ENCODE data around the gene ATOH8.
"Not testable (repeated sequence)": the region's sequence is repeated elsewhere in the genome, so short reads cannot be mapped to it uniquely, and the experiment has no call there.

ATOH8 gene

GRCh38 chr2:85823951-85824350 is 70.2 kb downstream of the ATOH8 start:
- H3K9me3 ChIP-seq (ENCODE audit: control insufficient read depth in 2 of 2, low read length in 2 of 2), result no peaks in the 10 kb centered on the region
- H3K36me3 ChIP-seq (ENCODE audit: control insufficient read depth in 2 of 2, insufficient read depth in 2 of 2, low read length in 2 of 2), result no peaks in the 10 kb centered on the region
- no peak overlapping the region for H3K9ac ChIP-seq (ENCODE audit: low read depth in 1 of 2, low read length in 2 of 2)
- H3K4me1 ChIP-seq (ENCODE audit: control insufficient read depth in 2 of 2, insufficient read depth in 2 of 2, low read length in 2 of 2), result peaks cover 0 to 8% of the 10 kb centered on the region in 2 donors
- H3K27me3 ChIP-seq (ENCODE audit: control insufficient read depth in 2 of 2, insufficient read depth in 2 of 2, low read length in 2 of 2), result no peaks in the 10 kb centered on the region
- H3K4me3 ChIP-seq (ENCODE audit: low read length in 2 of 2), result no peak overlapping the region
- H3K27ac ChIP-seq (ENCODE audit: low read depth in 2 of 2, low read length in 2 of 2), result no peak overlapping the region

GRCh38 chr2:85826990-85827878 is 73.4 kb downstream of the ATOH8 start:
- no peaks in the 10 kb centered on the region for H3K36me3 ChIP-seq (ENCODE audit: control insufficient read depth in 2 of 2, insufficient read depth in 2 of 2, low read length in 2 of 2)
- peak overlapping the region in 1 of 2 donors; percentile 32 for H3K4me3 ChIP-seq (ENCODE audit: low read length in 2 of 2)
- H3K9me3 ChIP-seq (ENCODE audit: control insufficient read depth in 2 of 2, low read length in 2 of 2), result no peaks in the 10 kb centered on the region
- peak overlapping the region in 1 of 2 donors; percentile 19 for H3K9ac ChIP-seq (ENCODE audit: low read depth in 1 of 2, low read length in 2 of 2)
- no peaks in the 10 kb centered on the region for H3K27me3 ChIP-seq (ENCODE audit: control insufficient read depth in 2 of 2, insufficient read depth in 2 of 2, low read length in 2 of 2)
- H3K4me1 ChIP-seq (ENCODE audit: control insufficient read depth in 2 of 2, insufficient read depth in 2 of 2, low read length in 2 of 2), result peaks cover 0 to 8% of the 10 kb centered on the region in 2 donors
- no peak overlapping the region for H3K27ac ChIP-seq (ENCODE audit: low read depth in 2 of 2, low read length in 2 of 2)

- Histone ChIP-seq H3K4me1 (ENCODE audit: control insufficient read depth in 2 of 2, insufficient read depth in 2 of 2, low read length in 2 of 2) (peaks cover 0 to 8% of the 10 kb centered on the region in 2 donors), H3K36me3 (ENCODE audit: control insufficient read depth in 2 of 2, insufficient read depth in 2 of 2, low read length in 2 of 2) (no peaks in the 10 kb centered on the region), H3K9me3 (ENCODE audit: control insufficient read depth in 2 of 2, low read length in 2 of 2) (no peaks in the 10 kb centered on the region), H3K27me3 (ENCODE audit: control insufficient read depth in 2 of 2, insufficient read depth in 2 of 2, low read length in 2 of 2) (no peaks in the 10 kb centered on the region), H3K9ac (ENCODE audit: low read depth in 1 of 2, low read length in 2 of 2) (peak overlapping the region in 1 of 2 donors; percentile 19), H3K27ac (ENCODE audit: low read depth in 2 of 2, low read length in 2 of 2) (no peak overlapping the region), H3K4me3 (ENCODE audit: low read length in 2 of 2) (no peak overlapping the region)
These were observed 74.2 kb downstream of the ATOH8 start for GRCh38 chr2:85827879-85828569.

GRCh38 chr2:85828725-85829124 is 74.9 kb downstream of the ATOH8 start:
- Histone ChIP-seq H3K9ac (ENCODE audit: low read depth in 1 of 2, low read length in 2 of 2) (no peak overlapping the region), H3K36me3 (ENCODE audit: control insufficient read depth in 2 of 2, insufficient read depth in 2 of 2, low read length in 2 of 2) (no peaks in the 10 kb centered on the region), H3K9me3 (ENCODE audit: control insufficient read depth in 2 of 2, low read length in 2 of 2) (no peaks in the 10 kb centered on the region), H3K27ac (ENCODE audit: low read depth in 2 of 2, low read length in 2 of 2) (no peak overlapping the region), H3K27me3 (ENCODE audit: control insufficient read depth in 2 of 2, insufficient read depth in 2 of 2, low read length in 2 of 2) (no peaks in the 10 kb centered on the region), H3K4me3 (ENCODE audit: low read length in 2 of 2) (no peak overlapping the region), H3K4me1 (ENCODE audit: control insufficient read depth in 2 of 2, insufficient read depth in 2 of 2, low read length in 2 of 2) (peaks cover 0 to 8% of the 10 kb centered on the region in 2 donors)

GRCh38 chr2:85829394-85829793 is 75.6 kb downstream of the ATOH8 start:
- not testable (repeated sequence) for H3K9me3 ChIP-seq (ENCODE audit: control insufficient read depth in 2 of 2, low read length in 2 of 2); H3K27ac ChIP-seq (ENCODE audit: low read depth in 2 of 2, low read length in 2 of 2); H3K4me3 ChIP-seq (ENCODE audit: low read length in 2 of 2); H3K36me3 ChIP-seq (ENCODE audit: control insufficient read depth in 2 of 2, insufficient read depth in 2 of 2, low read length in 2 of 2); H3K9ac ChIP-seq (ENCODE audit: low read depth in 1 of 2, low read length in 2 of 2); H3K27me3 ChIP-seq (ENCODE audit: control insufficient read depth in 2 of 2, insufficient read depth in 2 of 2, low read length in 2 of 2); H3K4me1 ChIP-seq (ENCODE audit: control insufficient read depth in 2 of 2, insufficient read depth in 2 of 2, low read length in 2 of 2)

- H3K9ac ChIP-seq (ENCODE audit: low read depth in 1 of 2, low read length in 2 of 2), result no peak overlapping the region
- H3K9me3 ChIP-seq (ENCODE audit: control insufficient read depth in 2 of 2, low read length in 2 of 2), result no peaks in the 10 kb centered on the region
- H3K4me3 ChIP-seq (ENCODE audit: low read length in 2 of 2), result no peak overlapping the region
- no peak overlapping the region for H3K27ac ChIP-seq (ENCODE audit: low read depth in 2 of 2, low read length in 2 of 2)
- H3K4me1 ChIP-seq (ENCODE audit: control insufficient read depth in 2 of 2, insufficient read depth in 2 of 2, low read length in 2 of 2), result peaks cover 0 to 8% of the 10 kb centered on the region in 2 donors
- H3K36me3 ChIP-seq (ENCODE audit: control insufficient read depth in 2 of 2, insufficient read depth in 2 of 2, low read length in 2 of 2), result no peaks in the 10 kb centered on the region
- H3K27me3 ChIP-seq (ENCODE audit: control insufficient read depth in 2 of 2, insufficient read depth in 2 of 2, low read length in 2 of 2), result no peaks in the 10 kb centered on the region
These were observed 76.9 kb downstream of the ATOH8 start for GRCh38 chr2:85830645-85831044.

- no peaks in the 10 kb centered on the region for H3K9me3 ChIP-seq (ENCODE audit: control insufficient read depth in 2 of 2, low read length in 2 of 2)
- no peak overlapping the region for H3K9ac ChIP-seq (ENCODE audit: low read depth in 1 of 2, low read length in 2 of 2)
- H3K36me3 ChIP-seq (ENCODE audit: control insufficient read depth in 2 of 2, insufficient read depth in 2 of 2, low read length in 2 of 2), result no peaks in the 10 kb centered on the region
- H3K27ac ChIP-seq (ENCODE audit: low read depth in 2 of 2, low read length in 2 of 2), result no peak overlapping the region
- H3K27me3 ChIP-seq (ENCODE audit: control insufficient read depth in 2 of 2, insufficient read depth in 2 of 2, low read length in 2 of 2), result no peaks in the 10 kb centered on the region
- H3K4me3 ChIP-seq (ENCODE audit: low read length in 2 of 2), result no peak overlapping the region
- peaks cover 0 to 8% of the 10 kb centered on the region in 2 donors for H3K4me1 ChIP-seq (ENCODE audit: control insufficient read depth in 2 of 2, insufficient read depth in 2 of 2, low read length in 2 of 2)
These were observed 77.9 kb downstream of the ATOH8 start for GRCh38 chr2:85831735-85832134.

GRCh38 chr2:85834466-85834865 is 80.7 kb downstream of the ATOH8 start:
- Histone ChIP-seq H3K9me3 (ENCODE audit: control insufficient read depth in 2 of 2, low read length in 2 of 2) (no peaks in the 10 kb centered on the region), H3K27me3 (ENCODE audit: control insufficient read depth in 2 of 2, insufficient read depth in 2 of 2, low read length in 2 of 2) (no peaks in the 10 kb centered on the region), H3K4me3 (ENCODE audit: low read length in 2 of 2) (no peak overlapping the region), H3K9ac (ENCODE audit: low read depth in 1 of 2, low read length in 2 of 2) (no peak overlapping the region), H3K27ac (ENCODE audit: low read depth in 2 of 2, low read length in 2 of 2) (no peak overlapping the region), H3K36me3 (ENCODE audit: control insufficient read depth in 2 of 2, insufficient read depth in 2 of 2, low read length in 2 of 2) (no peaks in the 10 kb centered on the region), H3K4me1 (ENCODE audit: control insufficient read depth in 2 of 2, insufficient read depth in 2 of 2, low read length in 2 of 2) (no peaks in the 10 kb centered on the region)

Data from mucosa of rectum (tissue), 2 donors.